GM19023 (cell line): ENCODE measurements around the gene MID2.
"Not testable (repeated sequence)": the region's sequence is repeated elsewhere in the genome, so short reads cannot be mapped to it uniquely, and the experiment has no call there.

Experiments used
- ATAC-seq: cut with Tn5 transposase; IDR thresholded peaks from one replicate; pipeline ENCODE4 v1.9.1; 2021; ENCODE audit warnings: mild to moderate bottlenecking, moderate library complexity; ENCODE audit not compliant: unreplicated experiment

Gene MID2

GRCh38 chrX:107940095-107940494 lies 114.4 kb downstream of the MID2 start:
- ATAC-seq: no peak

GRCh38 chrX:107955337-107955736 lies 129.7 kb downstream of the MID2 start:
- not testable (repeated sequence) for ATAC-seq

GRCh38 chrX:107968623-107969022 lies 143.0 kb downstream of the MID2 start:
- no peak for ATAC-seq

GRCh38 chrX:107970073-107970472 lies 144.4 kb downstream of the MID2 start:
- no peak for ATAC-seq

- ATAC-seq: no peak
These were observed 146.0 kb downstream of the MID2 start for GRCh38 chrX:107971636-107972035.
